Kidney (tissue), 14 donors: ENCODE results near the gene SYF2. TPM values are rescaled to one million over a fixed set of nuclear protein-coding genes. Genes with fewer than 3 reads are reported as not detected.

Experiments used
- DNase-seq, 5 donors: peaks; one replicate each; pipeline ENCODE4 v3.0.0-alpha.2; 2013 to 2020
- FAIRE-seq: peaks from 2 replicates; lab custom pipeline; 2012; peaks lifted over from hg19 to GRCh38; lab: Jason Lieb, UNC
- H3K27ac ChIP-seq, 2 donors: one replicate each; pipeline ENCODE4 v1.7.0; 2013; ENCODE audit warnings: low read depth in 2 of 2, low read length in 2 of 2, inconsistent platforms in 1 of 2
- H3K27me3 ChIP-seq: one replicate; pipeline ENCODE4 v1.7.1; 2013; ENCODE audit warnings: low read length, inconsistent platforms; ENCODE audit not compliant: control insufficient read depth, insufficient read depth
- H3K36me3 ChIP-seq, 3 donors: one replicate each; pipeline versions ENCODE4 v1.7.0 to v1.7.1; 2013; ENCODE audit warnings: low read length in 3 of 3, control low read depth in 1 of 3, inconsistent platforms in 1 of 3; ENCODE audit not compliant: insufficient read depth in 3 of 3, control insufficient read depth in 2 of 3
- H3K4me1 ChIP-seq, 3 donors: one replicate each; pipeline versions ENCODE4 v1.7.0 to v1.7.1; 2013; ENCODE audit warnings: low read length in 3 of 3, inconsistent platforms in 1 of 3, low read depth in 1 of 3; ENCODE audit not compliant: control insufficient read depth in 2 of 3, insufficient read depth in 2 of 3
- H3K4me3 ChIP-seq, 3 donors: one replicate each; pipeline versions ENCODE4 v1.7.0 to v1.8.1; 2013; ENCODE audit warnings: low read length in 3 of 3, control low read depth in 1 of 3, inconsistent platforms in 1 of 3
- H3K9ac ChIP-seq, 3 donors: one replicate each; pipeline versions ENCODE4 v1.7.0 to v1.7.1; 2013; ENCODE audit warnings: low read length in 3 of 3, control low read depth in 1 of 3, inconsistent platforms in 1 of 3
- H3K9me3 ChIP-seq, 3 donors: one replicate each; pipeline versions ENCODE4 v1.7.0 to v1.7.1; 2013; ENCODE audit warnings: low read length in 3 of 3, control low read depth in 1 of 3, inconsistent platforms in 1 of 3; ENCODE audit not compliant: control insufficient read depth in 2 of 3, insufficient read depth in 1 of 3
- intact Hi-C: fragments of 100-400 bp; cut with DNase I; formaldehyde crosslinking; loops from one replicate; pipeline ENCODE4 v1.11.1; 2022
- polyA plus RNA-seq: library from polyadenylated mRNA; stranded (reverse); fragments of 350-450 nt; fragmentation: Illumina TruSeq; extraction: RNeasy Lipid Tissue Mini Kit (QIAGEN cat#74804); gene quantifications from one replicate; pipeline ENCODE4 v1.2.3, GENCODE V29; 2014; ENCODE audit warnings: low read depth, low replicate concordance; ENCODE audit not compliant: insufficient read depth
- total RNA-seq: library from RNA; stranded (reverse); fragmentation: NEBNext Ultra II Directional; extraction: Animal tissue kit (Norgen Biotek cat#: 25700); gene quantifications from one replicate; pipeline ENCODE4 v1.2.1, GENCODE V29; 2021
- TF ChIP-seq, protein P1 (sequence below): IDR thresholded peaks from 3 replicates; pipeline ENCODE4 v1.5.1; 2012; ENCODE audit warnings: mild to moderate bottlenecking, moderate library complexity, borderline replicate concordance; ENCODE audit not compliant: insufficient read depth; ENCODE audit errors: extremely low read depth
- donor health status: control.
- donor health status: control.
- donor health status: control.
- donor health status: control.
- donor health status: control.
- donor health status: DM: yes; HTN: yes; CAD: no.
- donor health status: Normal renal cell carcinoma (clear cell type).

The SYF2 gene
- total and polyA plus RNA-seq, 2 donors from 2014 or later = 53.8 to 91.5 TPM

- DNase-seq (no peak), FAIRE-seq (no peak)
- Histone ChIP-seq H3K4me3 (no peak overlapping the region), H3K36me3 (no peaks in the 10 kb centered on the region), H3K9me3 (no peaks in the 10 kb centered on the region), H3K27ac (no peak overlapping the region), H3K4me1 (peaks cover 0 to 2% (median 0%) of the 10 kb centered on the region in 3 donors), H3K27me3 (peaks cover 2% of the 10 kb centered on the region), H3K9ac (no peak overlapping the region)
- intact Hi-C loops = no loop called here
- TF ChIP-seq, protein P1, sequence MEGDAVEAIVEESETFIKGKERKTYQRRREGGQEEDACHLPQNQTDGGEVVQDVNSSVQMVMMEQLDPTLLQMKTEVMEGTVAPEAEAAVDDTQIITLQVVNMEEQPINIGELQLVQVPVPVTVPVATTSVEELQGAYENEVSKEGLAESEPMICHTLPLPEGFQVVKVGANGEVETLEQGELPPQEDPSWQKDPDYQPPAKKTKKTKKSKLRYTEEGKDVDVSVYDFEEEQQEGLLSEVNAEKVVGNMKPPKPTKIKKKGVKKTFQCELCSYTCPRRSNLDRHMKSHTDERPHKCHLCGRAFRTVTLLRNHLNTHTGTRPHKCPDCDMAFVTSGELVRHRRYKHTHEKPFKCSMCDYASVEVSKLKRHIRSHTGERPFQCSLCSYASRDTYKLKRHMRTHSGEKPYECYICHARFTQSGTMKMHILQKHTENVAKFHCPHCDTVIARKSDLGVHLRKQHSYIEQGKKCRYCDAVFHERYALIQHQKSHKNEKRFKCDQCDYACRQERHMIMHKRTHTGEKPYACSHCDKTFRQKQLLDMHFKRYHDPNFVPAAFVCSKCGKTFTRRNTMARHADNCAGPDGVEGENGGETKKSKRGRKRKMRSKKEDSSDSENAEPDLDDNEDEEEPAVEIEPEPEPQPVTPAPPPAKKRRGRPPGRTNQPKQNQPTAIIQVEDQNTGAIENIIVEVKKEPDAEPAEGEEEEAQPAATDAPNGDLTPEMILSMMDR = no peak
Observed at GRCh38 chr1:25197982-25198662, 34.2 kb downstream of the SYF2 start.

GRCh38 chr1:25197235-25197975 lies 34.9 kb downstream of the SYF2 start:
- no peak for FAIRE-seq
- TF ChIP-seq, protein P1 = no peak
- Histone ChIP-seq H3K27ac (no peak overlapping the region), H3K36me3 (no peaks in the 10 kb centered on the region), H3K27me3 (peaks cover 2% of the 10 kb centered on the region), H3K4me1 (peaks cover 0 to 2% (median 0%) of the 10 kb centered on the region in 3 donors), H3K4me3 (no peak overlapping the region), H3K9ac (no peak overlapping the region), H3K9me3 (no peaks in the 10 kb centered on the region)
- peak in 4 of 5 donors; percentile 87 to 95 (median 92) for DNase-seq
- intact Hi-C loops = no loop called here

GRCh38 chr1:25196830-25197229 lies 35.5 kb downstream of the SYF2 start:
- no peaks in the 10 kb centered on the region for H3K36me3 ChIP-seq
- no peak overlapping the region for H3K27ac ChIP-seq
- H3K9me3 ChIP-seq = no peaks in the 10 kb centered on the region
- peaks cover 2% of the 10 kb centered on the region for H3K27me3 ChIP-seq
- intact Hi-C loops = no loop called here
- no peak for DNase-seq
- no peak overlapping the region for H3K4me3 ChIP-seq
- TF ChIP-seq, protein P1 = no peak
- no peak overlapping the region for H3K9ac ChIP-seq
- no peak for FAIRE-seq
- peaks cover 0 to 2% (median 0%) of the 10 kb centered on the region in 3 donors for H3K4me1 ChIP-seq
